H1 (cell line): ENCODE results near the gene IRAK4. TPM values are rescaled to one million over a fixed set of nuclear protein-coding genes. Genes with fewer than 3 reads are reported as not detected.

ENCODE experiments used
- CTCF ChIP-seq, 3 experiments: IDR thresholded peaks; 1 replicate in 2 of 3; 2 replicates in 1 of 3; pipeline versions ENCODE4 v1.5.1 to v1.6.1; 2011; ENCODE audit warnings: low read length in 3 of 3, mild to moderate bottlenecking in 3 of 3, inconsistent platforms in 2 of 3, low read depth in 1 of 3, moderate library complexity in 1 of 3; ENCODE audit not compliant: insufficient read depth in 1 of 3; ENCODE audit errors: control extremely low read depth in 1 of 3
- polyA plus RNA-seq, 7 experiments: library from polyadenylated mRNA; depleted of rRNA in 3 of 7; stranded (reverse) in 5 of 7; unstranded in 2 of 7; fragments of >200 nt in 5 of 7; fragments of 200-250 nt in 2 of 7; gene quantifications; 1 replicate in 5 of 7; 2 replicates in 1 of 7; 4 replicates in 1 of 7; pipeline versions ENCODE4 v1.2.1 to v1.2.3, GENCODE V29; 2011 to 2013; ENCODE audit warnings: missing spikeins in 2 of 7, mixed read lengths in 2 of 7
- total RNA-seq: library from RNA; stranded (reverse); fragmentation: NEBNext Ultra II Directional; extraction: Animal tissue kit (Norgen Biotek cat#: 25700); gene quantifications from 2 replicates; pipeline ENCODE4 v1.2.1, GENCODE V29; 2021

Gene IRAK4
- total and polyA plus RNA-seq, 2 of the 8 experiments (the other 6 are each of a cell fraction or from before 2014, with no cell fraction given), result 2.3 to 7.7 TPM

GRCh38 chr12:43812057-43812456 lies 53.3 kb downstream of the IRAK4 start (continued):
- TF ChIP-seq CTCF (IDR thresholded peaks at IDR 0.05; ENCODE audit: control extremely low read depth in 1 of 3, insufficient read depth in 1 of 3, low read depth in 1 of 3, low read length in 3 of 3), result no peak
